Kidney epithelial cell (primary cell): ENCODE data around the gene ZNF557. TPM values are rescaled to one million over a fixed set of nuclear protein-coding genes. Genes with fewer than 3 reads are reported as not detected.

Experiments
- DNase-seq: peaks from one replicate; pipeline ENCODE4 v3.0.0-alpha.2; 2010; ENCODE audit warnings: low read depth
- H3K27me3 ChIP-seq: 2 replicates; pipeline ENCODE4 v1.6.0; 2011; ENCODE audit warnings: low read length; ENCODE audit not compliant: control insufficient read depth, insufficient read depth
- H3K36me3 ChIP-seq: 2 replicates; pipeline ENCODE4 v1.5.1; 2011; ENCODE audit warnings: low read length; ENCODE audit not compliant: control insufficient read depth, insufficient read depth
- H3K4me3 ChIP-seq: 2 replicates; pipeline ENCODE4 v1.5.1; 2011; ENCODE audit warnings: low read depth, mild to moderate bottlenecking, control low read depth, low read length
- CTCF ChIP-seq: IDR thresholded peaks from 2 replicates; pipeline ENCODE4 v1.5.1; 2011; ENCODE audit warnings: mild to moderate bottlenecking, moderate library complexity, low read length, control low read depth, inconsistent platforms; ENCODE audit not compliant: insufficient read depth, poor library complexity, severe bottlenecking
- total RNA-seq: library from RNA; depleted of rRNA; stranded (reverse); fragments of >200 nt; gene quantifications from 2 replicates; pipeline ENCODE4 v1.2.3, GENCODE V29; 2015

The ZNF557 gene
- total RNA-seq, 1 donor from 2014 or later: 10.9 TPM

DNA sequence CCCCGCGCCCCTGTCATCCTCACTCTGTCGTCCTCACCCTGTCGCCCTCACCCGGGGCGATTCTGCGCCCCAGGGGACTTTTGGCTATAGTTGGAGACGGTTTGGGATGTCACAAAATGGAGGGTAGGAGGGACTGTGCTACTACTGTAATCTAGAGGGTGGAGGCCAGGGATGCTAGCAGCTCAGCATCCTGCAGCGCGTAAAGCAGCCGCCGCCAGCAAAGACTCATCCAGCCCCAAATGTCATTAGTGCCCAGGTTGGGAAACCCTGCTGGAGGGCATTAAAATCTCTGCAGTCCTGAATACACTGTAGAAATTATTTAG, 362 bp downstream of the ZNF557 start:
- H3K36me3 ChIP-seq: peaks cover 1% of the 10 kb centered on the region
- no peaks in the 10 kb centered on the region for H3K27me3 ChIP-seq
- no peak for TF ChIP-seq CTCF
- DNase-seq: no peak
- peak overlapping the region; percentile 80 for H3K4me3 ChIP-seq

GRCh38 chr19:7072541-7072940, 3.0 kb downstream of the ZNF557 start:
- no peak for TF ChIP-seq CTCF
- DNase-seq: no peak
- Histone ChIP-seq H3K27me3 (no peaks in the 10 kb centered on the region), H3K36me3 (peaks cover 6% of the 10 kb centered on the region), H3K4me3 (no peak overlapping the region)

DNA sequence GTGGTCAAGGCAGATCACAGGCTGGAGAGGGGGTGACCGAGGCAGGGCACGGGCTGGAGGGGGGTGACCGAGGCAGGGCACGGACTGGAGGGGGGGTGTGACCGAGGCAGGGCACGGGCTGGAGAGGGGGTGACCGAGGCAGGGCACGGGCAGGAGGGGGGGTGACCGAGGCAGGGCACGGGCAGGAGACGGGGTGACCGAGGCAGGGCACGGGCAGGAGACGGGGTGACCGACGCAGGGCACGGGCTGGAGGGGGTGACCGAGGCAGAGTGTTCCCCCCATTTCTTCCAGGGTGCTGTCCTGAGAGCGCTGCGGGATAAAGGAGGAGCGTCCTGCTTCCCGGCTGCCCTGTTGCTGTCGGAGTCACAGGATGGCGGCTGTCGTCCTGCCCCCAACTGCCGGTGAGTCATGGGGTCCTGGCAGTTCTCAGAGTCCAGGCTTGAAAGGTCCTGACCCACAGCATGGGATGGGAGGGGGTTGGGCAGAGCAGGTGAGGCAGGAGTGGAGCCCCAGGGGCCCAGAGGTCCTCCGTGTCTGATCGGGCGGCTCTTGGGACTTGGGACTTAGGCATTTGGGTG, 5.3 kb downstream of the ZNF557 start:
- Histone ChIP-seq H3K4me3 (no peak overlapping the region), H3K27me3 (no peaks in the 10 kb centered on the region), H3K36me3 (peaks cover 8% of the 10 kb centered on the region)
- TF ChIP-seq CTCF: no peak
- DNase-seq: no peak

DNA sequence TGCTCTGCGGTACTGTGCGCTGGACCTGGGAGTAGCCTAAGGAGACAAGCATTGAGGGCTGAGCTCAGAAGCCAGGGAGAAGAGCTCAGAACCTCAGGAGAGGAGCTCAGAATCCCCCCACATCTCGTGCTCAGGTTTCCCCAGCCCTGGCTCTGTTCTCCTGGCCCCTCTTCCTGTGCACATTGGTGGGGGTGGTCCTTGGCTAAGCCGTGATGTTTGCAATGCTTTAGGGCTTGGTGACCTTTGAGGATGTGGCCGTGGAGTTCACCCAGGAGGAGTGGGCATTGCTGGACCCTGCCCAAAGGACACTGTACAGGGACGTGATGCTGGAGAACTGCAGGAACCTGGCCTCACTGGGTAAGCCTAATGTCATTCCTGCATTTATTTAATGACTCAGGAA, 6.6 kb downstream of the ZNF557 start:
- DNase-seq: no peak
- Histone ChIP-seq H3K27me3 (no peaks in the 10 kb centered on the region), H3K36me3 (peaks cover 9% of the 10 kb centered on the region), H3K4me3 (no peak overlapping the region)
- TF ChIP-seq CTCF: no peak

GRCh38 chr19:7078008-7078407, 8.5 kb downstream of the ZNF557 start:
- Histone ChIP-seq H3K4me3 (no peak overlapping the region), H3K36me3 (peaks cover 10% of the 10 kb centered on the region), H3K27me3 (no peaks in the 10 kb centered on the region)
- DNase-seq: no peak
- TF ChIP-seq CTCF: no peak
